HG03060 (cell line): ENCODE data around the gene HSP90B1.

Experiments used
- ATAC-seq: cut with Tn5 transposase; IDR thresholded peaks from one replicate; pipeline ENCODE4 v1.9.1; 2021; ENCODE audit warnings: low read depth, moderate number of reproducible peaks; ENCODE audit not compliant: unreplicated experiment

HSP90B1 gene

GRCh38 chr12:103929046-103929783, 995 bp upstream of the HSP90B1 start:
- ATAC-seq: no peak

- ATAC-seq: no peak
Measured at GRCh38 chr12:103929784-103930033, 501 bp upstream of the HSP90B1 start.

GRCh38 chr12:103930787-103931735, 851 bp downstream of the HSP90B1 start:
- ATAC-seq: no peak

- ATAC-seq: no peak
Measured at GRCh38 chr12:103933237-103933636, 3.0 kb downstream of the HSP90B1 start.

- ATAC-seq: no peak
Measured at GRCh38 chr12:103936679-103937078, 6.5 kb downstream of the HSP90B1 start.

GRCh38 chr12:103944964-103945363, 14.8 kb downstream of the HSP90B1 start:
- no peak for ATAC-seq

- no peak for ATAC-seq
Measured at GRCh38 chr12:103947871-103948555, 17.8 kb downstream of the HSP90B1 start.

GRCh38 chr12:103948746-103949406, 18.7 kb downstream of the HSP90B1 start:
- ATAC-seq: no peak

GRCh38 chr12:103952497-103952896, 22.3 kb downstream of the HSP90B1 start:
- no peak for ATAC-seq

GRCh38 chr12:103955811-103956508, 25.8 kb downstream of the HSP90B1 start:
- ATAC-seq: no peak

- peak; percentile 6 for ATAC-seq
Measured at GRCh38 chr12:103956509-103957027, 26.4 kb downstream of the HSP90B1 start.

- ATAC-seq: no peak
Measured at GRCh38 chr12:103957865-103958388, 27.7 kb downstream of the HSP90B1 start.

GRCh38 chr12:103958621-103959020, 28.4 kb downstream of the HSP90B1 start:
- no peak for ATAC-seq

GRCh38 chr12:103960616-103961227, 30.5 kb downstream of the HSP90B1 start:
- no peak for ATAC-seq

- ATAC-seq: no peak
Measured at GRCh38 chr12:103962493-103962892, 32.3 kb downstream of the HSP90B1 start.

GRCh38 chr12:103964805-103965204, 34.6 kb downstream of the HSP90B1 start:
- no peak for ATAC-seq

- no peak for ATAC-seq
Measured at GRCh38 chr12:103965255-103965589, 35.0 kb downstream of the HSP90B1 start.

- peak; percentile 65 for ATAC-seq
Measured at GRCh38 chr12:103965590-103966504, 35.6 kb downstream of the HSP90B1 start, which contains the start of gene TDG. Gene TDG, plus strand, starts transcription at chr12:103965872. Its CDS starts 166 bp downstream, at chr12:103966038.
